K562 (cell line): ENCODE measurements around the gene OCRL. TPM values are rescaled to one million over a fixed set of nuclear protein-coding genes. Genes with fewer than 3 reads are reported as not detected.

Experiments
- ATAC-seq: fragments of 200-7000 bp; cut with Tn5 transposase; 3 replicates; pipeline ENCODE4 v1.9.1; 2020; ENCODE audit warnings: moderate library complexity
- BruUV-seq: library from RNA; stranded (reverse); fragments of 400-500 nt; replicated peaks from 2 replicates; lab custom pipeline; 2021; lab: Mats Ljungman, UMichigan
- CTCF ChIA-PET: fragments of 300-600 bp; formaldehyde crosslinking; extraction: SDS; loops from one replicate; lab custom pipeline; 2021; ENCODE audit warnings: low intra/inter-chr PET ratio; lab: Yijun Ruan, JAX
- POLR2A ChIA-PET: fragments of 300-600, 350-650 bp; sonication (Branson Sonifier 250); formaldehyde crosslinking; extraction: SDS; loops from one replicate; lab custom pipeline; 2021; ENCODE audit warnings: antibody characterized with exemption, inconsistent platforms; lab: Yijun Ruan, JAX
- DNase-seq, 4 experiments: peaks; one replicate each; pipeline versions ENCODE4 v3.0.0 to v3.0.0-alpha.2; 2011 to 2018; ENCODE audit warnings: low spot score in 3 of 4, mixed read lengths in 3 of 4; ENCODE audit errors: extremely low read depth in 1 of 4
- FAIRE-seq: peaks from 2 replicates; lab custom pipeline; 2011; peaks lifted over from hg19 to GRCh38; lab: Jason Lieb, UNC
- H2AFZ ChIP-seq: 2 replicates; pipeline ENCODE4 v1.6.0; 2011; ENCODE audit warnings: low read depth, low read length, control low read depth, inconsistent platforms
- H3K27ac ChIP-seq: fragments of 200-600 bp; 3 replicates; pipeline ENCODE4 v1.8.0; 2011; ENCODE audit warnings: low read depth, mild to moderate bottlenecking, control low read depth, inconsistent platforms, low read length, moderate library complexity, mixed read lengths; ENCODE audit errors: extremely low read depth
- H3K27me3 ChIP-seq, 2 experiments: fragments of 300-600 bp in 1 of 2; 2 replicates in 1 of 2; 3 replicates in 1 of 2; pipeline versions ENCODE4 v1.6.0 to v1.8.0; 2011; ENCODE audit warnings: inconsistent platforms in 2 of 2, low read length in 2 of 2, mild to moderate bottlenecking in 1 of 2, mixed read lengths in 1 of 2, moderate library complexity in 1 of 2; ENCODE audit not compliant: control insufficient read depth in 2 of 2, insufficient read depth in 2 of 2
- H3K36me3 ChIP-seq: fragments of 300-600 bp; 3 replicates; pipeline ENCODE4 v1.8.0; 2011; ENCODE audit warnings: mild to moderate bottlenecking, low read length, inconsistent platforms; ENCODE audit not compliant: control insufficient read depth, insufficient read depth
- H3K4me1 ChIP-seq, 2 experiments: fragments of 200-600 bp in 1 of 2; replicated peaks in 1 of 2; 2 replicates in 1 of 2; 3 replicates in 1 of 2; pipeline versions ENCODE4 v1.5.1 to v1.8.0; 2011; ENCODE audit warnings: inconsistent platforms in 2 of 2, low read length in 2 of 2, mild to moderate bottlenecking in 1 of 2, mixed read lengths in 1 of 2, moderate library complexity in 1 of 2; ENCODE audit not compliant: control insufficient read depth in 2 of 2, insufficient read depth in 2 of 2
- H3K4me2 ChIP-seq: 2 replicates; pipeline ENCODE4 v1.6.1; 2011; ENCODE audit warnings: low read length, control low read depth, inconsistent platforms, mixed read lengths; ENCODE audit not compliant: insufficient read depth
- H3K4me3 ChIP-seq: fragments of 200-600 bp; sonication (generic), shearing (Covaris generic); 2 replicates; pipeline ENCODE4 v1.5.1; 2016; ENCODE audit warnings: control low read depth, inconsistent platforms
- H3K79me2 ChIP-seq: fragments of 200-600 bp; 3 replicates; pipeline ENCODE4 v1.8.0; 2011; ENCODE audit warnings: low read length, inconsistent platforms; ENCODE audit not compliant: control insufficient read depth, insufficient read depth
- H3K9ac ChIP-seq, 2 experiments: 2 replicates each; pipeline versions ENCODE4 v1.6.0 to v1.6.1; 2011; ENCODE audit warnings: low read depth in 2 of 2, low read length in 2 of 2, control low read depth in 1 of 2, inconsistent platforms in 1 of 2, mild to moderate bottlenecking in 1 of 2, mixed read lengths in 1 of 2; ENCODE audit not compliant: insufficient read depth in 1 of 2
- H3K9me1 ChIP-seq: one replicate; pipeline ENCODE4 v1.6.0; 2011; ENCODE audit warnings: inconsistent platforms, mild to moderate bottlenecking, low read length, moderate library complexity; ENCODE audit not compliant: control insufficient read depth, insufficient read depth
- H3K9me3 ChIP-seq: replicated peaks from 2 replicates; pipeline ENCODE4 v1.5.1; 2011; ENCODE audit warnings: low read depth, low read length, inconsistent platforms; ENCODE audit not compliant: control insufficient read depth, insufficient read depth
- H4K20me1 ChIP-seq: replicated peaks from 2 replicates; pipeline ENCODE4 v1.6.1; 2011; ENCODE audit warnings: low read length, inconsistent platforms, mixed read lengths; ENCODE audit not compliant: control insufficient read depth, insufficient read depth
- BRF1 ChIP-seq: IDR thresholded peaks from 3 replicates; pipeline ENCODE4 v1.6.1; 2011; ENCODE audit warnings: borderline replicate concordance, mild to moderate bottlenecking; ENCODE audit not compliant: insufficient read length; ENCODE audit errors: extremely low read depth
- CBX8 ChIP-seq: fragments of 200-600 bp; sonication (generic); IDR thresholded peaks from 2 replicates; pipeline ENCODE4 v1.6.1; 2012; ENCODE audit warnings: borderline replicate concordance, mixed run types, low read depth, mild to moderate bottlenecking, moderate library complexity, mixed read lengths, low read length, control low read depth, inconsistent platforms; ENCODE audit not compliant: poor library complexity, severe bottlenecking; ENCODE audit errors: extremely low read depth
- CTCFL ChIP-seq: IDR thresholded peaks from 2 replicates; pipeline ENCODE4 v1.6.1; 2011; ENCODE audit warnings: borderline replicate concordance, low read depth, mild to moderate bottlenecking, moderate library complexity, low read length; ENCODE audit not compliant: insufficient read depth, poor library complexity, severe bottlenecking
- ELK3 ChIP-seq: fragments of 450-650 bp; formaldehyde crosslinking; IDR thresholded peaks from 2 replicates; pipeline ENCODE4 v1.4.0; 2020; ENCODE audit warnings: mild to moderate bottlenecking
- HOXB6 ChIP-seq: fragments of 250-450 bp; sonication (Bioruptor Pico); IDR thresholded peaks from 2 replicates; pipeline ENCODE4 v1.5.1; 2022; ENCODE audit warnings: mild to moderate bottlenecking, borderline replicate concordance
- NFE2L1 ChIP-seq: fragments of 450-650 bp; IDR thresholded peaks from 2 replicates; pipeline ENCODE4 v1.6.1; 2016; ENCODE audit warnings: missing genetic modification characterization, low read depth, mild to moderate bottlenecking, missing compliant biosample characterization, moderate library complexity, borderline replicate concordance
- POLR3G ChIP-seq: IDR thresholded peaks from 2 replicates; pipeline ENCODE4 v1.6.1; 2011; ENCODE audit not compliant: insufficient read length, insufficient replicate concordance; ENCODE audit errors: extremely low read depth
- SRSF9 ChIP-seq: fragments of 200-400 bp; formaldehyde crosslinking; IDR thresholded peaks from 2 replicates; pipeline ENCODE4 v1.6.1; 2017; ENCODE audit warnings: low read depth, low read length, borderline replicate concordance
- ZNF511 ChIP-seq: sonication (generic); formaldehyde crosslinking; IDR thresholded peaks from 2 replicates; pipeline ENCODE4 v1.8.0; 2022; ENCODE audit warnings: mild to moderate bottlenecking, missing genetic modification reagents
- ZNF592 ChIP-seq: fragments of 450-650 bp; IDR thresholded peaks from 2 replicates; pipeline ENCODE4 v1.6.1; 2017; ENCODE audit warnings: antibody characterized with exemption, mild to moderate bottlenecking
- ZNF830 ChIP-seq: fragments of 250-450 bp; sonication (Bioruptor Pico); IDR thresholded peaks from 2 replicates; pipeline ENCODE4 v1.5.0; 2021; ENCODE audit warnings: mild to moderate bottlenecking
- WGBS: fragments of 100-300 bp; shearing (Covaris generic); methylation state at CpG from one replicate; pipeline ENCODE4 v1.1.6; 2016; ENCODE audit warnings: low coverage, mixed read lengths; ENCODE audit not compliant: insufficient coverage; ENCODE audit errors: missing lambda C conversion rate; 5-methylcytosine and 5-hydroxymethylcytosine counted together
- in situ Hi-C: fragments of 300-500 bp; cut with MboI; formaldehyde crosslinking; loops from 4 replicates; pipeline ENCODE4 v1.15.0; 2018; ENCODE audit warnings: inconsistent platforms, mixed read lengths
- intact Hi-C: fragments of 100-400 bp; cut with micrococcal nuclease; formaldehyde crosslinking; loops from 2 replicates; pipeline ENCODE4 v1.14.2; 2022
- polyA plus RNA-seq, 8 experiments: library from polyadenylated mRNA; depleted of rRNA in 4 of 8; stranded (reverse) in 5 of 8; unstranded in 3 of 8; fragments of >200 nt; fragmentation: Nextera tagmentation in 2 of 8; fragmentation: Illumina TruSeq in 1 of 8; extraction: Ambion mirVana in 2 of 8; extraction: Trizol in 1 of 8; gene quantifications; 2 replicates each; pipeline versions ENCODE4 v1.2.1 to v1.2.3, GENCODE V29; 2011 to 2014; ENCODE audit warnings: inconsistent platforms in 1 of 8, missing spikeins in 1 of 8
- total RNA-seq, 7 experiments: library from RNA; depleted of rRNA in 6 of 7; stranded (reverse); fragments of >200 nt in 6 of 7; fragmentation: Illumina TruSeq in 2 of 7; extraction: Trizol in 2 of 7; gene quantifications; 2 replicates each; pipeline versions ENCODE4 v1.2.1 to v1.2.3, GENCODE V29; 2011 to 2021; ENCODE audit warnings: low replicate concordance in 1 of 7

Gene OCRL
- total and polyA plus RNA-seq, 9 of the 15 experiments (the other 6 are each of a cell fraction or from before 2014, with no cell fraction given), result 2.2 to 23.4 (median 11.9) TPM

GRCh38 chrX:129631849-129632248, 91.8 kb downstream of the OCRL start:
- Histone ChIP-seq H4K20me1 (no peaks in the 10 kb centered on the region), H3K9ac (no peak overlapping the region; a peak in 1 of 4 replicates), H3K36me3 (no peaks in the 10 kb centered on the region), H3K9me1 (peaks cover 5% of the 10 kb centered on the region), H3K4me1 (peaks cover 13 to 14% of the 10 kb centered on the region in 2 experiments), H3K4me3 (no peak overlapping the region), H2AFZ (no peak overlapping the region), H3K27me3 (no peaks in the 10 kb centered on the region), H3K27ac (no peak overlapping the region), H3K9me3 (no peaks in the 10 kb centered on the region), H3K4me2 (no peak overlapping the region), H3K79me2 (no peaks in the 10 kb centered on the region)
- intact Hi-C loops, result no loop called here
- WGBS, result 52% methylated on average over 4 of the region's 5 CpGs
- TF ChIP-seq NFE2L1 (tag) (no peak), ELK3 (CRISPR knock-in tag) (no peak), HOXB6 (CRISPR knock-in tag) (no peak), POLR3G (no peak), SRSF9 (no peak), ZNF511 (no peak), CBX8 (no peak), CTCFL (no peak), ZNF592 (no peak), BRF1 (no peak), ZNF830 (no peak)
- FAIRE-seq (no peak), DNase-seq (no peak), ATAC-seq (no peak)
- in situ Hi-C loops, result no loop called here
- no TSS peak for BruUV-seq
- POLR2A ChIA-PET, result interaction anchor here (0.6 to 0.7 kb wide), 3 partner anchors 244 to 542 kb away, joined by 3 to 4 read pairs (median 3); no protein-coding TSS in a partner anchor
- CTCF ChIA-PET, result no interaction called here
